Prostate gland (tissue), 2 donors: ENCODE results near the gene SLC25A21. TPM values are rescaled to one million over a fixed set of nuclear protein-coding genes. Genes with fewer than 3 reads are reported as not detected.
"Not testable (repeated sequence)": the region's sequence is repeated elsewhere in the genome, so short reads cannot be mapped to it uniquely, and the experiment has no call there.

Experiments
- DNase-seq: peaks from one replicate; pipeline ENCODE4 v3.0.0-alpha.2; 2019; ENCODE audit warnings: low spot score
- H3K27ac ChIP-seq, 2 donors: fragments of 200-600 bp; sonication (generic); 2 replicates each; pipeline ENCODE4 v1.5.1; 2017 to 2019
- H3K27me3 ChIP-seq: fragments of 200-600 bp; sonication (generic); replicated peaks from 2 replicates; pipeline ENCODE4 v1.5.1; 2019; ENCODE audit not compliant: insufficient read depth
- H3K36me3 ChIP-seq, 2 donors: fragments of 200-600 bp; sonication (generic); 1 replicate in 1 of 2; 2 replicates in 1 of 2; pipeline versions ENCODE4 v1.5.1 to v1.8.1; 2017 to 2019
- H3K4me1 ChIP-seq: fragments of 200-600 bp; sonication (generic); replicated peaks from 2 replicates; pipeline ENCODE4 v1.5.1; 2019
- H3K4me3 ChIP-seq, 2 donors: fragments of 200-600 bp; sonication (generic); 2 replicates each; pipeline ENCODE4 v1.5.1; 2017 to 2019
- H3K9me3 ChIP-seq: fragments of 200-600 bp; sonication (generic); 2 replicates; pipeline ENCODE4 v1.5.1; 2017
- POLR2A ChIP-seq: fragments of 450-650 bp; IDR thresholded peaks from one replicate; pipeline ENCODE4 v1.6.1; 2016; ENCODE audit warnings: antibody characterized with exemption, mild to moderate bottlenecking
- POLR2AphosphoS5 ChIP-seq: sonication (generic); formaldehyde crosslinking; IDR thresholded peaks from one replicate; pipeline ENCODE4 v1.6.1; 2017; ENCODE audit warnings: antibody characterized with exemption
- WGBS: methylation state at CpG from one replicate; pipeline ENCODE4 v1.1.5; 2018; 5-methylcytosine and 5-hydroxymethylcytosine counted together
- intact Hi-C: fragments of 100-400 bp; cut with DNase I; formaldehyde crosslinking; loops from one replicate; pipeline ENCODE4 v1.14.2; 2022
- total RNA-seq, 2 donors: library from RNA; depleted of rRNA; stranded (reverse); fragments of >200 nt; gene quantifications; one replicate each; pipeline ENCODE4 v1.1.0, GENCODE V29; 2016
- TF ChIP-seq, protein P1 (sequence below), 4 experiments: fragments of 200-600 bp in 2 of 4; fragments of 450-650 bp in 2 of 4; sonication (generic) in 2 of 4; IDR thresholded peaks; 1 replicate in 3 of 4; 2 replicates in 1 of 4; pipeline ENCODE4 v1.5.1; 2016 to 2019; ENCODE audit warnings: antibody characterized with exemption in 4 of 4, mild to moderate bottlenecking in 2 of 4, moderate library complexity in 2 of 4

SLC25A21 gene
- total RNA-seq, 2 donors from 2014 or later = 1.5 to 7.7 TPM

DNA sequence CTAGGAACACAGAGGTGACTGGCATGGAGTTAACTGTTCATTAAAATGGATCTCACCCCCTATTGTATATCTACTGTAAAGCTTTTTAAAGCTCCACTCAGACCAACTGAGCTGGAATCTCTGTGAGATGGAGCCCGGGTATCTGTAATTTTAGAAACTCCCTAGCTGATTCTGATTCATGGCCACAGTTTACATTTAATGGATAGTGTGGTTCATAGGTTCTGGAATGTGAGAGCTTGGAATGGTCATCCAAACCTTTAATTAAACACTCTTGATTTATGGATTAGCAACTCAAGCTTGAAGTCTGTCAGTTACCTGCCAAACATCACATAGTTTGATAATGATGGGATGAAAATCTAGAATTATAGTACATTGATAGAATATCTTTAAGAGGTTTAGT, 183.8 kb downstream of the SLC25A21 start:
- no peaks in the 10 kb centered on the region for H3K4me1 ChIP-seq
- H3K9me3 ChIP-seq = no peaks in the 10 kb centered on the region
- no peak for DNase-seq
- no peak overlapping the region for H3K27ac ChIP-seq
- TF ChIP-seq, protein P1, sequence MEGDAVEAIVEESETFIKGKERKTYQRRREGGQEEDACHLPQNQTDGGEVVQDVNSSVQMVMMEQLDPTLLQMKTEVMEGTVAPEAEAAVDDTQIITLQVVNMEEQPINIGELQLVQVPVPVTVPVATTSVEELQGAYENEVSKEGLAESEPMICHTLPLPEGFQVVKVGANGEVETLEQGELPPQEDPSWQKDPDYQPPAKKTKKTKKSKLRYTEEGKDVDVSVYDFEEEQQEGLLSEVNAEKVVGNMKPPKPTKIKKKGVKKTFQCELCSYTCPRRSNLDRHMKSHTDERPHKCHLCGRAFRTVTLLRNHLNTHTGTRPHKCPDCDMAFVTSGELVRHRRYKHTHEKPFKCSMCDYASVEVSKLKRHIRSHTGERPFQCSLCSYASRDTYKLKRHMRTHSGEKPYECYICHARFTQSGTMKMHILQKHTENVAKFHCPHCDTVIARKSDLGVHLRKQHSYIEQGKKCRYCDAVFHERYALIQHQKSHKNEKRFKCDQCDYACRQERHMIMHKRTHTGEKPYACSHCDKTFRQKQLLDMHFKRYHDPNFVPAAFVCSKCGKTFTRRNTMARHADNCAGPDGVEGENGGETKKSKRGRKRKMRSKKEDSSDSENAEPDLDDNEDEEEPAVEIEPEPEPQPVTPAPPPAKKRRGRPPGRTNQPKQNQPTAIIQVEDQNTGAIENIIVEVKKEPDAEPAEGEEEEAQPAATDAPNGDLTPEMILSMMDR (IDR thresholded peaks at IDR 0.05) = no peak
- TF ChIP-seq POLR2A (no peak), POLR2AphosphoS5 (no peak)
- intact Hi-C loops = no loop called here
- 53% methylated on average over 1 of the region's 1 CpG for WGBS
- H3K36me3 ChIP-seq = no peaks in the 10 kb centered on the region
- no peaks in the 10 kb centered on the region for H3K27me3 ChIP-seq
- H3K4me3 ChIP-seq = no peak overlapping the region

DNA sequence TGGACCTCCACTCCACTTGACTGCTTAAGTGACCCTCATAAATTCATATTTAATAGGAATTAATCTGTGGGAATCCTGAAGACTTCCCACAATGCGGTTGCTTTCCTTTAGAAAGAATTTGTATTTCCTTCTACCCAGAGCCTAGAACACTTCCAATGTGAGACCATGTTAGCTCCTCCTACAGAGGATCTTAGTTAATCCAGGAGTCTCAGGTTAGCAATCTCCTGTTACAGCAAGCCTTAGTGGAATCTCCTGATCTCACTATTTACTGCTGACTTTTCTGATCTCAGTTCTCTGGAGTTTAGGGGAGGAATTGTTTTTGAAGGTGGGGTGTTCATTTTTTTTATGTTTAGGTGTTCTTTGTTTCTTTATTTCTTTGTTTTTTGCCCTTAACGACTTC, 186.0 kb downstream of the SLC25A21 start:
- Histone ChIP-seq H3K4me1 (no peaks in the 10 kb centered on the region), H3K27me3 (no peaks in the 10 kb centered on the region), H3K4me3 (no peak overlapping the region), H3K36me3 (no peaks in the 10 kb centered on the region), H3K27ac (no peak overlapping the region), H3K9me3 (no peaks in the 10 kb centered on the region)
- TF ChIP-seq POLR2A (no peak), POLR2AphosphoS5 (no peak)
- TF ChIP-seq, protein P1 (IDR thresholded peaks at IDR 0.05) = no peak
- intact Hi-C loops = no loop called here
- WGBS = 93% methylated on average over 2 of the region's 2 CpGs
- DNase-seq = no peak

DNA sequence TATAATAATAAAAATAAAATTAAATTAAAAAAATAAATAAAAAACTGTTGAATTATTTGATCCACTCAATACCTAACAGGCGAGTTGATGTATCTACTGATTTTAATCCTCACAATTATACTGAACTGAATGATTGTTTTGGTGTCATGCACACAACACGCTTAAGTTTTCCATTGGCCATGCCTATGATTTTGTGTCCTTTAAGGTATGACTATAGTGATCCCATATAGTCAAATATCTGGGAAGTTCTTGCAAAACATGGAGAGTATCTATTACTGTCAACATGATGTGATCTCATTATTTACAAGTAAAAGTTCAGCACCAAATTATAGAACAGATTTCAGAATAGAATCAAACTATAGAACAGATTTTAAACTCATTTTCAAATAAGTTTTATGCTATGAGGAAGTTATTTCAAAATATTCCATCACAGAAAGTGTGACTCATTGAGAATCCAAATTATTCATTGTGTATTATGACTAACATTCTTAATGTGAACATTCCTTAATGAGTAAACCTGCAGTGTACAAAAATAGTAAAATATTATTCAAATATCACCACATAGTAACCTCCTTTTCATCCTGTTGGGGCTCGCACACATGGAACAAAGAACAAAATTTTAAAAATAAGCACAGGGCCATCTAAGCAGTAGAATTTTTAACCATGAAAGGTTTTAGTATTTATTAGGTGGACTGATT, 190.4 kb downstream of the SLC25A21 start:
- H3K27ac ChIP-seq = no peak overlapping the region
- H3K4me1 ChIP-seq = no peaks in the 10 kb centered on the region
- 91% methylated on average over 3 of the region's 3 CpGs for WGBS
- H3K27me3 ChIP-seq = no peaks in the 10 kb centered on the region
- H3K4me3 ChIP-seq = no peak overlapping the region
- H3K9me3 ChIP-seq = no peaks in the 10 kb centered on the region
- H3K36me3 ChIP-seq = no peaks in the 10 kb centered on the region
- intact Hi-C loops = no loop called here
- TF ChIP-seq POLR2A (no peak), POLR2AphosphoS5 (no peak)
- TF ChIP-seq, protein P1 (IDR thresholded peaks at IDR 0.05) = no peak
- no peak for DNase-seq

DNA sequence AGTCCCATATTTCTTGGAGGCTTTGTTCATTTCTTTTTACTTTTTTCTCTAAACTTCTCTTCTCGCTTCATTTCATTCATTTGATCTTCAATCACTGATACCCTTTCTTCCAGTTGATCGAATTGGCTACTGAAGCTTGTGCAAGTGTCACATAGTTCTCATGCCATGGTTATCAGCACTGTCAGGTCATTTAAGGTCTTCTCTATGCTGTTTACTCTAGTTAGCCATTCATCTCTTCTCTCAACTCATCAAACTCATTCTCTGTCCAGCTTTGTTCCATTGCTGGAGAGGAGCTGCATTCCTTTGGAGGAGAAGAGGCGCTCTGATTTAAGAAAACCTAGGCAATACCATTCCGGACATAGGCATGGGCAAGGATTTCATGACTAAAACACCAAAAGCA, 192.0 kb downstream of the SLC25A21 start:
- 90% methylated on average over 4 of the region's 4 CpGs for WGBS
- DNase-seq, intact Hi-C loops, H3K9me3 ChIP-seq, H3K36me3 ChIP-seq, H3K27me3 ChIP-seq, H3K4me1 ChIP-seq, H3K27ac ChIP-seq, H3K4me3 ChIP-seq: not testable (repeated sequence)

DNA sequence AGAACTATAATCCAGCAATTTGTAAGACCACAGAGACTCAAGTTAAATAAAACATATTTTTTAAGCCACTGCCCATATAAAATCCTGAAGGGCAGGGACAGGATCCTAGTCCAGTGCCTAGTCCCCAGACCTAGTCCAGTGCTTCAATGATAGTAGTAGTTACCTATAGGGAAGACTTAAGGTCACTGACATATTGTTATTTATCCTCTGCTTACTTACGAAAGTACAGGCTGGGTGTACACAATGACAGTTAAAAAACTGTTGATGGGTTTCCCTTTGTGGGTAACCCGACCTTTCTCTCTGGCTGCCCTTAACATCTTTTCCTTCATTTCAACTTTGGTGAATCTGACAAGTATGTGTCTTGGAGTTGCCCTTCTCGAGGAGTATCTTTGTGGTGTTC, 192.5 kb downstream of the SLC25A21 start:
- Histone ChIP-seq H3K4me3 (no peak overlapping the region), H3K27me3 (no peaks in the 10 kb centered on the region), H3K9me3 (no peaks in the 10 kb centered on the region), H3K27ac (no peak overlapping the region), H3K4me1 (no peaks in the 10 kb centered on the region), H3K36me3 (no peaks in the 10 kb centered on the region)
- 91% methylated on average over 3 of the region's 3 CpGs for WGBS
- TF ChIP-seq, protein P1 (IDR thresholded peaks at IDR 0.05) = no peak
- TF ChIP-seq POLR2A = no peak
- TF ChIP-seq POLR2AphosphoS5 = no peak
- intact Hi-C loops = no loop called here
- no peak for DNase-seq
